BE2C (cell line): Measurements from ENCODE around the gene AKT3.

ENCODE experiments used
- DNase-seq: peaks from one replicate; pipeline ENCODE4 v3.0.0-alpha.2; 2020
- H3K27me3 ChIP-seq: fragments of 250-450 bp; sonication (Bioruptor Pico); 2 replicates; pipeline ENCODE4 v1.5.1; 2020; ENCODE audit warnings: mild to moderate bottlenecking
- H3K36me3 ChIP-seq: fragments of 250-450 bp; sonication (Bioruptor Pico); 2 replicates; pipeline ENCODE4 v1.5.1; 2020; ENCODE audit warnings: mild to moderate bottlenecking
- H3K4me1 ChIP-seq: fragments of 250-450 bp; sonication (Bioruptor Pico); 2 replicates; pipeline ENCODE4 v1.5.1; 2020
- H3K4me3 ChIP-seq: 2 replicates; pipeline ENCODE4 v1.5.1; 2011; ENCODE audit warnings: low read depth, low read length
- H3K9me3 ChIP-seq: fragments of 250-450 bp; sonication (Bioruptor Pico); 2 replicates; pipeline ENCODE4 v1.5.1; 2020
- TF ChIP-seq, protein P1 (sequence below): IDR thresholded peaks from 2 replicates; pipeline ENCODE4 v1.5.1; 2012; ENCODE audit warnings: mild to moderate bottlenecking, low read depth, low read length

The AKT3 gene

DNA sequence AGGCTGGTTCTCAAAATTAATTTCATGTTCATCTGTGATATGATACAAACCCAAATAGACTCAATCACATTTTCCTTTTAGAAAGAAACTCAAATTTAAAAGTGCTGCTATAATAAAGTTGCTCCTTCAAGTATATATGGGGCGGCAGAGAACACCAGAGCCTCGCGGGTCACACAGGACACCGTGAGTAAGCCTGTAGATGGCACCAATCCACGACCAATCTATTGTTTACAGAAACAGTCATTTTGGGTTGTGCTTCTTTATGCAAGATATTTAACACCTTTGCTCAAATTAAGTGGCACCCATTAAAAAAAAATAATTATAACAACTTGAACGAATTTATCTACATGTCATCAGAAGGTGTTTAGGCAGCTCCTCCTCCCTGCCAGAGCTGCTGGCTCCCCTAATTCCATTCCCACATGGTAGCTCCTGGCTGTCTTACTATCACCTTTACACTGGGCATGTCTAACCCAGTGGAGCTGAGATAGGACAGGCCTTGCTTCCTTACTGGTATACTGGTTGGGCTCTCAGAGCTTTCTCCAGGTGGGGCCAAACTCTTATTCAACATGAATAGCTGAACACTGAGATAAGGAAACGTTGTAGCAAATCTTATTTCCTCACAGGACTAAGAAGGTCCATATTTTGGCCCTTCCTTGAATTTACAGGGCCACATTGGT is 307.2 kb downstream of the AKT3 start:
- Histone ChIP-seq H3K36me3 (peaks cover 3% of the 10 kb centered on the region; the same call in 1 of the 2 replicates), H3K9me3 (no peaks in the 10 kb centered on the region), H3K27me3 (no peaks in the 10 kb centered on the region), H3K4me1 (no peaks in the 10 kb centered on the region), H3K4me3 (no peak overlapping the region)
- TF ChIP-seq, protein P1, sequence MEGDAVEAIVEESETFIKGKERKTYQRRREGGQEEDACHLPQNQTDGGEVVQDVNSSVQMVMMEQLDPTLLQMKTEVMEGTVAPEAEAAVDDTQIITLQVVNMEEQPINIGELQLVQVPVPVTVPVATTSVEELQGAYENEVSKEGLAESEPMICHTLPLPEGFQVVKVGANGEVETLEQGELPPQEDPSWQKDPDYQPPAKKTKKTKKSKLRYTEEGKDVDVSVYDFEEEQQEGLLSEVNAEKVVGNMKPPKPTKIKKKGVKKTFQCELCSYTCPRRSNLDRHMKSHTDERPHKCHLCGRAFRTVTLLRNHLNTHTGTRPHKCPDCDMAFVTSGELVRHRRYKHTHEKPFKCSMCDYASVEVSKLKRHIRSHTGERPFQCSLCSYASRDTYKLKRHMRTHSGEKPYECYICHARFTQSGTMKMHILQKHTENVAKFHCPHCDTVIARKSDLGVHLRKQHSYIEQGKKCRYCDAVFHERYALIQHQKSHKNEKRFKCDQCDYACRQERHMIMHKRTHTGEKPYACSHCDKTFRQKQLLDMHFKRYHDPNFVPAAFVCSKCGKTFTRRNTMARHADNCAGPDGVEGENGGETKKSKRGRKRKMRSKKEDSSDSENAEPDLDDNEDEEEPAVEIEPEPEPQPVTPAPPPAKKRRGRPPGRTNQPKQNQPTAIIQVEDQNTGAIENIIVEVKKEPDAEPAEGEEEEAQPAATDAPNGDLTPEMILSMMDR: no peak
- no peak for DNase-seq

GRCh38 chr1:243539636-243540035 is 310.4 kb downstream of the AKT3 start:
- TF ChIP-seq, protein P1: no peak
- DNase-seq: no peak

DNA sequence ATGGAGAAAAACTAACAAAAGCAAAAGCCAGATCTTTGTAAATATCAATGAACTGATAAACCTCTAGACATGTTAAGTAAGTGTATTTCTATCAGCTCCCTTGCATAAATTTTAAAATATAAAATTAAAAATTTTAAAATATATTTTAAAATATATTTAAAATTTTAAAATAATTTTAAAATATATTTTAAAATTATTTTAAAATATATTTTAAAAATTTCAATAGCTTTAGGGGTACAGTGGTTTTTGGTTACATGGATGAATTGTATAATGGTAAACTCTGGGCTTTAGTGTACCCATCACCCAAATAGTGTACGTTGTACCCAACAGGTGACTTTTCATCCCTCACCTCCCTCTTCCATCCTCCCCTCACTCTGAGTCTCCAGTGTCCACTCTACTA is 315.0 kb downstream of the AKT3 start:
- DNase-seq: no peak
- Histone ChIP-seq H3K4me1 (no peaks in the 10 kb centered on the region), H3K27me3 (no peaks in the 10 kb centered on the region), H3K9me3 (no peaks in the 10 kb centered on the region), H3K4me3 (no peak overlapping the region), H3K36me3 (no peaks in the 10 kb centered on the region)
- TF ChIP-seq, protein P1: no peak

More at GRCh38 chr1:243539636-243540035, 310.4 kb downstream of the AKT3 start:
- no peaks in the 10 kb centered on the region for H3K4me1 ChIP-seq
- peaks cover 3% of the 10 kb centered on the region; the same call in 1 of the 2 replicates for H3K36me3 ChIP-seq
- H3K27me3 ChIP-seq: no peaks in the 10 kb centered on the region
- no peak overlapping the region for H3K4me3 ChIP-seq
- H3K9me3 ChIP-seq: no peaks in the 10 kb centered on the region

GRCh38 chr1:243529512-243529911 is 320.5 kb downstream of the AKT3 start:
- H3K27me3 ChIP-seq: no peaks in the 10 kb centered on the region
- DNase-seq: no peak
- no peaks in the 10 kb centered on the region; the same call in 1 of the 2 replicates for H3K36me3 ChIP-seq
- no peak overlapping the region for H3K4me3 ChIP-seq
- no peaks in the 10 kb centered on the region for H3K9me3 ChIP-seq
- TF ChIP-seq, protein P1: no peak
- H3K4me1 ChIP-seq: no peaks in the 10 kb centered on the region; the same call in 1 of the 2 replicates

- H3K4me3 ChIP-seq: no peak overlapping the region
- TF ChIP-seq, protein P1: no peak
- no peak for DNase-seq
- no peaks in the 10 kb centered on the region for H3K27me3 ChIP-seq
- no peaks in the 10 kb centered on the region; the same call in 1 of the 2 replicates for H3K4me1 ChIP-seq
- no peaks in the 10 kb centered on the region for H3K9me3 ChIP-seq
- no peaks in the 10 kb centered on the region; the same call in 1 of the 2 replicates for H3K36me3 ChIP-seq
Observed at GRCh38 chr1:243528459-243529121, 321.5 kb downstream of the AKT3 start.

DNA sequence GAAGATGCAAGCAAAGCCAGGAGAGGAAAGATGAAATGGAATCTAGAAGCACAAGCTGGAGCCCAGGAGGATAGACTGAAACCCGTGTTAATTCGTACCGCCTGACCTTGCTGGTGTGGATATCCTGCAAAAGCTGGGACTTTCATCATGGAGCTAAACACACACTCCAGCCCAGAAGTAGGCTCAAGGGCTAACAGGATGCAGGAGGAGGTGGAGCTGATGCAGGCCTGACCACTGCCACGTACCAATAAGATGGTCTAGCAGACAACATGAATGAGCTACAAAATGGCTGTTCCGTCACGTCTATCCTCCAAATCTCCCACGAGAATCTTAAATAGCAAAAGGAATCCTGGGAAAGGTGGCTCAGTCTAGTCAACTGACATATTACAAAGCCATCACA is 323.9 kb downstream of the AKT3 start:
- TF ChIP-seq, protein P1: no peak
- H3K9me3 ChIP-seq: no peaks in the 10 kb centered on the region
- H3K4me3 ChIP-seq: no peak overlapping the region
- no peak for DNase-seq
- H3K36me3 ChIP-seq: no peaks in the 10 kb centered on the region; the same call in 1 of the 2 replicates
- no peaks in the 10 kb centered on the region for H3K27me3 ChIP-seq
- no peaks in the 10 kb centered on the region; the same call in 1 of the 2 replicates for H3K4me1 ChIP-seq
